B cell (primary cell): ENCODE measurements around the gene CCDC80.

ENCODE experiments used
- EZH2 ChIP-seq: IDR thresholded peaks from 2 replicates; pipeline ENCODE4 v1.6.1; 2012; ENCODE audit warnings: borderline replicate concordance, low read depth, mild to moderate bottlenecking, moderate library complexity, low read length; ENCODE audit not compliant: insufficient read depth, poor library complexity, severe bottlenecking
- TF ChIP-seq, protein P1 (sequence below): fragments of 200-600 bp; IDR thresholded peaks from one replicate; pipeline ENCODE4 v1.8.0; 2022; ENCODE audit warnings: antibody characterized with exemption, mild to moderate bottlenecking

DNA sequence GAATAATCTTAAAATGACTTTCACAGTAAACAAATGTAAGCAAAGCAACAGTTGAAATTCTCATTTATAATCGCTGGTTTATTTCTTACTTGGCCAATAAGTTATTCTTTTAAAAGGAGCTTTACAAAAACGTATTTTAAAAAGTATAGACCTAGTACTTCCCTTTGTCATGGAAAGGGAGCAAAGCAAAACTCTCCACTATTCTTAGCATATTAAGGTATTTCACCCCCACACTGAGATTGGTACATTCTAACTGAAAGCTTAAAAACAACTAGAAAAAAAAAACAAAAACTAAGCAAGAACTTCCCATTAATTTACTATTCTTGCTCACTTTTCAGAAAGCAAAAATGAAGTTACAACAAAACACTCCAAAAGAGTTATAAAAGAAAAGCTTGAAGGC lies 80.6 kb downstream of the CCDC80 start:
- TF ChIP-seq, protein P1, sequence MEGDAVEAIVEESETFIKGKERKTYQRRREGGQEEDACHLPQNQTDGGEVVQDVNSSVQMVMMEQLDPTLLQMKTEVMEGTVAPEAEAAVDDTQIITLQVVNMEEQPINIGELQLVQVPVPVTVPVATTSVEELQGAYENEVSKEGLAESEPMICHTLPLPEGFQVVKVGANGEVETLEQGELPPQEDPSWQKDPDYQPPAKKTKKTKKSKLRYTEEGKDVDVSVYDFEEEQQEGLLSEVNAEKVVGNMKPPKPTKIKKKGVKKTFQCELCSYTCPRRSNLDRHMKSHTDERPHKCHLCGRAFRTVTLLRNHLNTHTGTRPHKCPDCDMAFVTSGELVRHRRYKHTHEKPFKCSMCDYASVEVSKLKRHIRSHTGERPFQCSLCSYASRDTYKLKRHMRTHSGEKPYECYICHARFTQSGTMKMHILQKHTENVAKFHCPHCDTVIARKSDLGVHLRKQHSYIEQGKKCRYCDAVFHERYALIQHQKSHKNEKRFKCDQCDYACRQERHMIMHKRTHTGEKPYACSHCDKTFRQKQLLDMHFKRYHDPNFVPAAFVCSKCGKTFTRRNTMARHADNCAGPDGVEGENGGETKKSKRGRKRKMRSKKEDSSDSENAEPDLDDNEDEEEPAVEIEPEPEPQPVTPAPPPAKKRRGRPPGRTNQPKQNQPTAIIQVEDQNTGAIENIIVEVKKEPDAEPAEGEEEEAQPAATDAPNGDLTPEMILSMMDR: no peak
- no peak for TF ChIP-seq EZH2
